NCI-H2081 treated with DMSO at 0.1 percent for 48 hours (cell line): Measurements from ENCODE around the gene DHRS2.
"Not testable (repeated sequence)": the region's sequence is repeated elsewhere in the genome, so short reads cannot be mapped to it uniquely, and the experiment has no call there.

Source experiments
- DNase-seq: peaks from one replicate; lab custom pipeline; 2025; lab: John Stamatoyannopoulos, UW

Gene DHRS2

DNA sequence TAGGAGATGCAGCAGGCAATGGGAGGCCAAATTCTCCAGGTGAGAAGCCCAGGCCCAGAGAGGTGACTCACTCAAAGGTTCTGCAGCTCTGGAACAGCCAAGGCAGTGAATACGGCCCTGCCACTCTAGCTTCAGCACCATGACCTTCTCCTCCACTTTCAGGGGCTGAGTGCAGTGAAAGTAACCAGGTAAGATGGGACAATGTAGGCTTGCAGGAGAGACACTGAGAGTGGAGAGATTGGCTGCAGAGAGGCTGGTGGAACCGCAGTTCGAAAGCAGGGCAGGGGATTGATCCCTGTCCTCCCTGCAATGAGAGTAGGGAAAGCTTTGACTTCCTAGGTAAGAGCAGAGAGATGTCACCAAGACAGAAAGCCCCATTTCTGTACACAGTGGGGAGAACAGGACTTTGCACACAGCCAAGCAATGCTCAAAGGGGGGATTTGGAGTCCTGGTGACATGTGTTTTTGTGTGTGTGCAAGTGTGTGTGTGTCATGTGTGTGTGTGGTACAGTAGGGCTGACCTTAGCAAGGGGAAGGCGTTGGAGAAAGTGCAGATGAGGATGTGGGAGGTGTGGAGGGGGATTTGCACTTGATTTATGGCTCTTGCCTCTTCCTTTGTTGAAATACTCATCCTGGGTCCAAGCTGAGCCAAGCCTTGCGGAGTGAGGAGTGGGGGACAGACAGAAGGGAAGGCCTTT is 12.7 kb downstream of the DHRS2 start:
- no peak for DNase-seq

DNA sequence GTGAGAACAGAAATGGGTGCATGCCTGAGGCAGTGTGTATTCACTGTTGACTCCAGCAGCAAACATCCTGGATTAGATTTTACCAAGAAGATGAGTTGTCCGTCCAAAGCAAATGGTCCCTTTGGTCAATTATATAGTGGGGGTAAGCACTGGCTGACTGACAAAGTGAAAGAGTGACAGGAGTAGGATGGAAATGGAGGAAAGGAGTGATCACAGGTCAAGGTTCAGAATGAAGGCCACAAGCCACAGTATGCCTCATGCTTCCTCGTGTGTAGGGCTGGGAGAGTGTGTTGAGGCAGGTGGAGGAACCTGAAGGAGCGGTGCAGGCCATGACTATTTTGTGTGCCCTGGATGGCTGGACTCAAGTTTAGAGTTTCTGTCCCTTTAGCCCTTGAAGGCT is 14.3 kb downstream of the DHRS2 start:
- no peak for DNase-seq

DNA sequence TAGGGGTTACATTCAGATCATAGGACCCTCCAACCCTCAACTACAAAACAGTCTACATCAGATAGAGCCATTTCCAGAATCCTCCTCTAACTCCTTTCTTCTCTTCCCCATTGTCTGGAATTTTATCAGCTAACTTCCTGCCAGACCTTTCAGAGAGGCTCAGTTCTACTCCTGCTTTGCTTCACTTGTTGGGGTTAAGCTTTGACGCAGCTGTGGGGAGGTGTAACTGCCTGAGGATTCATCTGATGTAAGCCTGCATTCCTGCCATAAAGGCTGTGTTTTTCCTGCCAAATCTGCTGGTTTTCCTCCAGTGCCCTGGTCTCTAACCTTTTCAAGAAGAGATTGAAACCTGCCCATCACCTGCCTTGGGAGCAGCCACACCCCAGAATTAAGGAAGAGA is 16.9 kb downstream of the DHRS2 start:
- DNase-seq = no peak

DNA sequence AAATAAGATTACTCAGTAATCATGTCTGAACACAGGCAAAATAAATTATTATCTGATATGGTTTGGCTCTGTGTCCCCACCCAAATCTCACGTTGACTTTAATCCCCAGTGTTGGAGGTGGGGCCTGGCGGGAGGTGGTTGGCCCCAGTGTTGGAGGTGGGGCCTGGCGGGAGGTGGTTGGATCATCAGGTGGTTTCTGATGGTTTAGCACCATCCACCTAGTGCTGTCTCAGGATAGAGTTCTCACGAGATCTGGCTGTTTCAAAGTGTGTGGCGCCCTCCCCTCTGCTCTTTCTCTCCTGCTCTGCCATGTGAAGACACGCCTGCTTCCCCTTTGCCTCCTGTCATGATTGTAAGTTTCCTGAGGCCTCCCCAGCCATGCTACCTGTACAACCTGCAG is 18.1 kb downstream of the DHRS2 start:
- no peak for DNase-seq

DNA sequence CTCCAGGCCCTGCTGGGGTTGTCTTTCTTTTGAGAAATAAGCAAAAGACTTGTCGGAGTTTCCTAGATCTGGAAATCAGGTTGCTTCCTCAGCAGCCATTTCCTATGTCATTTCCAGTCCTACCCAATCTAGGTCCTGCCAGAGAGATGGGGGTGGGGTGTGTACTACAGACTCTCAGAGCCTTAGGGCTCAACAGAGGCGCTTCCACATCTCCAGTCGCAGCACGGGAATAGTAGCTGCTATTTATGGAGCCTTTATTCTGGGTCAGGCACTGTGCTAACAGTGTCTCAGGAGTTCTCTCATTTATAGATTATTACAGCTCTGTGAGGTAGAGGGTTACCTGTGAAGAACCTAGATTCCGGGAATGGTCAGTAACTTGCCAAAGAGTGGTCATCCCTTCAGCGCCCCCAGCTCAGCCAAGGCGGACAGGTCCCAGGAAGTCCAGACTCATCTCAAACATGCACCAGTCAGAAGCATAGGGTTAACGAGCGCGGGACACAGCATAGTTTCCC is 21.9 kb downstream of the DHRS2 start:
- no peak for DNase-seq

DNA sequence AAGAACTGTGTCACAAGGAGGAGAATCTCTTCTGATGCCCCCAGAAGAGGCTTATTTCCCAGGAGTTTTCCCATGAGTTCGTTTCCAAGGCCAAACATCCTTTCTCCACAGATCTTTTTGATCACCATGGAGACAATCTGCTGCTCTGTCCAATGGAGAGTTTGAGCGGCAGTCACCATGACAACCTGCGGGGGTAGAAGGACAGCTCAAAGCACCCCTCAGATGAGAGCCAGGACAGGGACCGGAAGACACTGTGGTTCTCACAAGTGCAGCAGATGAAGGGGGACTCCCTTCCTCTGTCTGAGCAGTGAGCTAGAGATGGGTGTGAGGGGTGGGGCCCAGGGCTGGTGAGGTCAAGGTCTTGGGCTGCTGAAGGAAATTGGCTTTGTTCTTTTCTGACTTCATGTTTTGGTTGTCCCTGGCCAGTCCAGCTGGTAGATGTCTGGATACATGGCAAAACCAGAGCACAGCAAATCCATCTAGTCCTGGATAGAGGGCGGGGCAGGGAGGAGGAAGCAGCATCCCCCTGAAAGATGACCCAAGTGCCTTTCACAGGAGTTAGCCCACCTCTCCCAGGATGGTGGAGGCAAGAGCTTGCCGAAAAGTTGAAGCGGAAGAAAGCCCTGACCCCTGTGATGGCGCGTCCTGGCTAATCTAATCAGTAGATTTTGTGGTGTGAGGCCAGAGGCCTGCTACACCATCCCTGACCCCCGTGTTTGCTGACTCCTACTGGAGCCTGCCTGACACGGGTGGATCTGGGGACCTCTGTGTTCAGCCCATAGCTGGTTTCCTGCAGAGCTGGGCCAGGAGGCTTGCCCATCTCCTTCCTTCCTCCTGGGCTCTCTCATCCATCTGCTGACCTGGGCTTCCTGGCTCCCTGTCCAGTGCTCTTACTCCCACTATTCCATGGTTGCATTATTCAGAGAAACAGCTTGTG is 24.4 kb downstream of the DHRS2 start:
- DNase-seq = no peak

DNA sequence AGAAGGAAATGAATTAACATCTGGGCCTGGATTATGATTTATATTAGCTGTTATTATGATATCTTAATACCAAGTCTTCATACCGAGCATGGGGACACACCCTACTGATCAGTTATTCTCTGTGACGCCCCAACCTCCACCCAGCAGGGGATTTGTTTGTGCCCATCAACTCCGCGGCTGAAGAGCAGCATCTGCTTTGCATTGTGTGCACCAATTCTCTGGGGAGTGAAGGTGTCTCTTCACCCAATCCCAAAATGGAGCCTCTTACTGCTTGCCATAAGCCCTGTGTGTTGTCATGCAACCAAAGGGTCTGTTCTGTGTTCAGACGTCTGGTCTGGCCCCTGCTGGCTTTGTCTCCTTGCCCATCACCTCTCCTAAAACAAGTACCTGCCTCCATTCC is 25.4 kb downstream of the DHRS2 start:
- DNase-seq = no peak

DNA sequence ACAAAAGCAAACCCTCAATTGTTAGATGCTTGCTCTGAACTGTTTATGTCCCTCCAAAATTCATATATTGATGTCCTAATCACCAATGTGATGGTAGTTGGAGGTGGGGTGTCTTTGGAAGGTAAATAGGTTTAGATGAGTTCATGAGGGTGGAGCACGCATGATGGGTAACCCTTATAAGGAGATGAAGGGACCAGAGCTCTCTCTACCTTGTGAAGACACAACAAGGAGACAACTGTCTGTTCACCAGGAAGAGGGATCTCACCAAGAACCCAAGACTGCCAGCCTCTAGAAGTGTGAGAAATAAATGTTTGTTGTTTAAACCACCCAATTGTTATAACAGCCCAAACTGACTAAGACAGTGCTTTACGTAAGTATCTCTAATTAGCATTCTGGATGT is 27.0 kb downstream of the DHRS2 start:
- DNase-seq = no peak

DNA sequence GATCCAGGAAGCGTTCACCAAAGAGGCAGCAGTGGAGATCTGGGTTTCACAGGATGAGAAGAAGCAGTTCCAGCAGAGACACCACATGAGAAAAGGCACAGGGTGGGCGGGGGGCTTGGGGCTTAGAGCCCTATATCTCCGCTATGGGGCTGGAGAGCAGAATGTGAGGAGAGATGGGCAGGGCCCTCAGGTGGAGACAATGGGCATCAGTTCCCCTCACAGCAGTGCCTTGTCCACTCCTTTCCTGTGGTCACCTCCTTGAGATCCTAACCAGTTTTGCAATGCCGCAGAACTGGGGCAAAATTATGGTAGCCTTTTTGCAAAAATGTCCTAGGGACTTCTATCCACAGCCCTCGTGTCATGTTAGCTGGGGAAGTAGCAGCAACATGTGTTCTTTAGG is 27.5 kb downstream of the DHRS2 start:
- no peak for DNase-seq

DNA sequence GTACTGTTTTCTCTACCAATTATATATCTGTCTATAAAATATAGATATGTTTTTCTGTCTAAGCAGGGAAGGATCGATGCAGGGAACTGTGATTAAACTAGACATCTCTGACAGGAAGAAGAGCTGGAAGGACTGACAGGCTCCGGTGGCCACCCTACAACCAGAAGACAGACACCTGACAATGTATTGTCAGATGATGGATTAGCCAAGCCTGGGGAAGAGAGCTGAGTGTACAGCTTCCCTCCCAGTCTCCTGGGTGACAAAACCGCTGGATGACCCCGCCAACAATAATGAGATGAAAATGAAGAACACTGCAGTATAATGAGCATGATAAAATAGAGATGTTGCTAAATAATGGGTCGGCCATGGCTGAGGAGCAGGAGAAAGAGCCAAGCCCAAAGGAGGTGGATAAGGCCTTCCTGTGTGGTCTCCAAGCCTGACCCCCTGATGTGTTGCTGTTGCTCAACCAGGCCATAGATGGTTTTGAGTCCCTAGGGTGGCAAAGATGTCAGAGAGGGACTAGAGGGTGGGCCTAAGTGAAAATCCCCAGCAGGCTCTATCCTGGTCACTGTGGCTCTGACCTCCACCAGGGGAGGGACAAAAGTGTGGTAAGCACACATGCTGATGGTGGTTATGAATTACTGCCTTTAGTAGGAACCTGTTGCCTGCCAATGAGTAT is 28.2 kb downstream of the DHRS2 start:
- DNase-seq = no peak

DNA sequence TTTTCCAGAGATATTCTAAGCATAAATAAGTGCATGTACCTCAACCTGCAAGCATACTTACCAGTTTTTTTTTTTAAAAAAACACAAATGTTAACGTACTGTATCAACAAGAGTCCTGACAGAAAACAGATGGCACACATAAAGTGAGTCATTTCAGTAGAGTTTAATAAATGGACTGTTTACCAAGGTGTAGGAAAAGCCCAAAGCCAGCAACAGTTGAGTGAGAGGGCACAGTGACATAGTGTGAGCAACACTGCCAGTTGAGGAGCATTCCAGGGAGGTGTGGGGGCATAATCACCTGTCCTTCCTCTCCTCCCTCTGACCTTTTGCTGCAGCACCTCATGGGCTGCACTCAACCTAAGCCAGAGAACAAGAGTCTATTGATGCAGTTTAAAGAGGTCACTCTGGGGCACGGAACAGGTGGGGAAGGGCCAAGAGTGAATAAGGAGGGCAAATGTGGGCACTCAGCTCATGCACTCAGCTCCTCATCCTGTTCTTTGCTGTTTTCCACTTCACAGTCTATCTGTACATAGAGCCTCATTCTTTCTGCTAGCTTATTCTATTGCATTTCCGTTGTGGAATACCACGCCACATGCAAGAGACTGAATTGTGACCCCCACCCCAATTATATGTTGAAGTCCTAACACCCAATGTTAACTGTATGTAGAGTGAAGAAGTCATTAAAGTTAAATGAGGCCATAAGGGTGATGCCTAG is 29.3 kb downstream of the DHRS2 start:
- no peak for DNase-seq

DNA sequence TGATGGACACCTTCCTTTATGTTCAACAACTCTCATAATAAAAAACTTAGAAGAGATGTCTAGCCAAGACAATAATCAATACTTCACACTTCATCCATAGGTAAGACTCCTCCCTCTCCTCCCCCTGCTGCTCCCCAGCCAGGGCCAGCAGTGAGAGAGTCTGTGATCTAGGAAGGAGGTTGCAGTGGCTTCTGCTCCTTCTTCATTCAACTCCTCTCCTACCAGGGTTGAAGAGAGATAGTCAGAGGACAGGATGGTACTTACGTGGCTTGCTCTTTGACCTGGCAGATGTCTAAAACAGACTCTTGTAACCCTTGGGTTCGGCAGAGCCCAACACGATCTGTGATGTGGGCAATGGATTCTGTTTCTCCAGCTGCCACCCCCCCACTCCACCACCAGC is 31.0 kb downstream of the DHRS2 start:
- DNase-seq = no peak

DNA sequence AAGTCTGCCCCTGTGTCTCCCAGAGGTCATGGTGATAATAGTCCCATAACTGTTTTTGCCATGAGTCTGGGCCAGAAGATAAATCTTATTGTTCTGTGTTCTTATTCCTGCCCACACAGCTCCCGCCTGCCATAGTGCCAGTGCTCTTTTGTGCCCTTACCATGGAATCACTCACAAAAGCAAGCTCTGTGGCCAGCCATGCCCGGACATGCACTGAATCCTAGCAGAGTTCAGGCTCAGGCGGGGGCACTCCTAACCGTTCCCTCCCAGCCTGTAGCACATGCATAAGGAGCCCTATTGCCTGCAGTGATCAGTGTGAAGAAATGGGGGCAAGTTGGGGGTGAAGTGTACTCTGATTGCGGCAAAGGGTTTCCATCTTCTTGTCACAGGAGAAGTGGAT is 33.3 kb downstream of the DHRS2 start:
- no peak for DNase-seq

DNA sequence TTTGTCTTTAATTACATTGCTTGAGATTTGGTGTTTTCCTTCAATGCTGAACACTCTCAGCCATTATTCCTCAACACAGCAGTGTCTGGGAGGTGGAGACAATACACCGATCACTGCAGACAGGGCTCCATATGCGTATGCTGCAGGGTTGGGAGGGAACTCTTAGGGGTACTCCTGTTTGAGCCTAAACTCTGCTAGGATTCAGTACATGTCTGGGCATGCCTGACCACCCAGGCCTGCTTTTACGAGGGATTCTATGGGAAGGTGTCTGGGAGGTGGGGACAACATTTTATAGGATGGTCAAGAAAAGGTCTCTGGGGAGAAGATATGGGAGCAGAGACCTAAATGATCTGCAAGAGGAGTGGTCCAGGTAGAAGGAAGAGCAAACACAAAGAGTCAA is 34.3 kb downstream of the DHRS2 start:
- no peak for DNase-seq

DNA sequence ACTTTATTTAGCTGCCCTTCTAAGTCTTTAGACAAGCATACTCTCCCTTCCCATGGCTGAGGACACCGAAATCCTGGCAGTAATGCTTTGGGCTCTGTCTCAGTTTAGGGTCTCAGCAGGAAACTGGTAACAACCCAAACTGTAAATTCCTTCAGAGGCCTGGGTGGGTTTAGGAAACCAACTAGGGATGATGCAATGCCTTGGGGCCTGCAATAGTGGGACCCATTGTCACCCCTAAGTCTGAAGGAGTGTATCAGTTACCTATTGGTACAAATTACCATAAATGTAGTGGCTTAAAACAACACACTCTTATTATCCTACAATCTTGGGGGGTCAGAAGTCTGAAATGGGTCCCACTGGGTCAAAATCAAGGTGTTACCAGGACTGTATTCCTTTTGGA is 36.0 kb downstream of the DHRS2 start:
- DNase-seq = no peak

DNA sequence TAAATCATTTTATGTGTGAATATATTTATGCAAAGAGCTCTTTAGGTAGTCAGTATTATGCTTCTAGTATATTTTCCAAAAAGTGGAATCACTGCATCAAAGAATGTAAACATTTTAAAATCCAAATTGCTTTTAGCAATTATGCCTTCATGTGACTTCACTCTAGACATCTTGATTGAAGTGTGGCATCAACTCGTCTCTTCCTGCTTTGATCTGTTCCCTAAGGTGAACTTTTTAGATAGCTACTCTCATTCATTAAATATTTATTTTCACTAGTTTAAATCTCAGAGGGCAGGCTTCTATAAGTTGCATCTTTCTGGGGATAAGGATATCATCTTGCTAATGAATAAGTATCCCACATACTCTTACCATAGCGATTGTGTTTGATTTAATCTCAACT is 39.2 kb downstream of the DHRS2 start:
- DNase-seq = no peak

DNA sequence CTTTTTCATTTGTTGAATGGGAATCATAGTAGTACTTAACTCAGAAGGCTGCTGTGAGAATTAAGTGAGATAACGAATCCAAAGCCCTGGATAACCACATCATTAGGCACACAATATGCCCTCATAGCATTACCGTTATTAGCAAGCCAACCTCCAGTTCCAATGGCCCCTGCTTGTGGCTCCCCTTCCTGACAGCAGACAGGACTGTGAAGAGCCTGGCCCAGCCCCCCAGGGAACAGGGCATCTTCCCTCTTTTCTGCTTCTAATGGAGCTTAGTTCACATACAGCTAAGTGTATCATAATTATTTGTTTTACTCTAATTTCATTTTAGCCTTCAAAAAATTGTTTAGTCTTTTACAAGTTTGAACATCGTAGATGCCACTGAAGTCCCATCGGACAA is 39.7 kb downstream of the DHRS2 start:
- no peak for DNase-seq

DNA sequence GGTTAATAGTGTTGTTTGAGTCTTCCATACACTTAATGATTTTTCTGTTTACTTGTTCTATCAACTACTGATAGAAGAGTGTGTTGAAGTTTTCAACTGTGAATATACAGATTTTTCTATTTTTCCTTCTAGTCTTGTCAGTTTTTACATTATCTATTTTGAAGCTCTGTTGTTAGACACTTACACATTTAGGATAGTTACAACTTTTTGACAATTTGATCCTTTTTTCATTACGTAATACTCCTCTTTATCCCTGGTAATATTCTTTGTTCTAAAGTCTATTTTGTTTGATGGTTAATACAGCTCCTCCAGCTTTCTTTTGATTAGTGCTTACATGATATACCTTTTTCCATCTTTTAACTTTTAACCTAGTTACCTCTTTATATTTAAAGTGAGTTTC is 45.2 kb downstream of the DHRS2 start:
- no peak for DNase-seq

DNA sequence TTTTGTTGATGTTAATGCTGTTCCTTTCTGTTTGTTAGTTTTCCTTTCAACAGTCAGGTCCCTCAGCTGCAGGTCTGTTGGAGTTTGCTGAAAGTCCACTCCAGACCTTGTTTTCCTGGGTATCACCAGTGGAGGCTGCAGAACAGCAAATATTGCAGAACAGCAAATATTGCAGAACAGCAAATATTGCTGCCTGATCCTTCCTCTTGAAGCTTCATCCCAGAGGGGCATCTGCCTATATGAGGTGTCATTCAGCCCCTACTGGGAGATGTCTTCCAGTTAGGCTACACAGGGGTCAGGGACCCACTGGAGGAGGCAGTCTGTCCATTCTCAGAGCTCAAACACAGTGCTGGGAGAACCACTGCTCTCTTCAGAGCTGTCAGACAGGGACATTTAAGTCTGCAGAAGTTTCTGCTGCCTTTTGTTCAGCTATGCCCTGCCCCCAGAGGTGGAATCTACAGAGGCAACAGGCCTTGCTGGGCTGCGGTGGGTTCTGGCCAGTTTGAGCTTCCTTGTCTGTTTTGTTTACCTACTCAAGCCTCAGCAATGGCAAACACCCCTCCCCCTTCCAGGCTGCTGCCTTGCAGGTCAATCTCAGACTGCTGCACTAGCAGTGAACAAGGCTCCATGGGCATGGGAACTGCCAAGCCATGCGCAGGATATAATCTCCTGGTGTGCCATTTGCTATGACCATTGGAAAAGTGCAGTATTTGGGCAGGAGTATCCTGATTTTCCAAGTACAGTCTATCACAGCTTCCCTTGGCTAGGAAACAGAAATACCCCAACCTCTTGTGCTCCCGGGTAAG is 53.7 kb downstream of the DHRS2 start:
- not testable (repeated sequence) for DNase-seq

DNA sequence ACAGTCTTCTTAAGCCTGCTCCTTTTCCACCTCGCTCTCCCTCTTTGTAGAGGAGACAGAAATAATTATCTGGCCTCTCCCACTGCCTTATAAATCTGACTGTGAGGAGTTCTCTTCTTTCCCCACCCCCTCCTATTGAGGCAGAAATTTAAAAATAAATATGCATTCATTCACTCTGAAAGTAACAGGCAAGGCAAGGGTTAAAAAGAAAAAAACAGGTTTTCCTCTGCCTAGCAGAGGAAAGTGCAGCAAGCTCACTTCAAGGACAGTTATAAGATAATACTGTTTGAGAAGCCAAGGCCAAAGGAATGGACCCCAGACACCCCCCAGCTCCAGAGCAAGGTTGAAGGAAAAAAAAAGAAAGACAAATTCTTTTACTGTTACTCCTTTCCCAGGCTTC is 56.3 kb downstream of the DHRS2 start:
- DNase-seq = no peak

DNA sequence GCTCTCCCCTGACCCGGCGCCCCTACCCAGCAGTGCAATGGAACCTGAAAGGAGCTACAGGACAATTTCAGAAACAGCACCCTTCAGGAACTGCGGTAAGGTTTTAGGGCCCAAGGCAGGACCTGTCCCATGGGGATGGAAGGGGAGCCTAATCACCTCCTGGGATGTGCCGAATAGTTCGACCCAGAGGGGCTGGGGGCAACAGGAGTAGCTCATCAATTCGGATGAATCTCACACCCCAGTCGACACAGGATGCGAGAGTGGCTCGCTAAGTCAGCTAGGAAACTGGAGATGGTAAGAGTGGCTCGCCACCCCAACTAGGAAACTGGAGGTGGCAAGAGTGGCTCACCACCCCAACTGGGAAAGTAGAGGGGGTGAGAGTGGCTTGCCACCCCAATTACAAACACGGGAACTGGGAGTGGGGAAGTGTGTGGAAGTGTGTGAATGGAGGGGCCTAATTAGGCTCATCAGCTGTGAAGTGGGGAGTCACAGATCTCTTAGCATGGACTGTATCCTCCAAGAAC is 57.1 kb downstream of the DHRS2 start:
- DNase-seq = no peak
